HL-60 (cell line): Measurements from ENCODE around the gene ATP10D.
"Not testable (repeated sequence)": the region's sequence is repeated elsewhere in the genome, so short reads cannot be mapped to it uniquely, and the experiment has no call there.

Source experiments
- DNase-seq, 2 experiments: peaks; one replicate each; pipeline ENCODE4 v3.0.0-alpha.2; 2010 to 2020; ENCODE audit warnings: low read depth in 1 of 2, low spot score in 1 of 2
- H3K27ac ChIP-seq: fragments of 250-450 bp; sonication (Bioruptor Pico); replicated peaks from 2 replicates; pipeline ENCODE4 v1.5.1; 2020; ENCODE audit warnings: mild to moderate bottlenecking, moderate library complexity
- H3K27me3 ChIP-seq: fragments of 250-450 bp; sonication (Bioruptor Pico); 2 replicates; pipeline ENCODE4 v1.5.1; 2021; ENCODE audit warnings: mild to moderate bottlenecking, moderate library complexity; ENCODE audit not compliant: insufficient read depth, poor library complexity, severe bottlenecking
- H3K4me3 ChIP-seq: replicated peaks from 2 replicates; pipeline ENCODE4 v1.5.1; 2011; ENCODE audit warnings: mild to moderate bottlenecking, control low read depth, low read length; ENCODE audit not compliant: insufficient read depth
- CTCF ChIP-seq: IDR thresholded peaks from one replicate; pipeline ENCODE4 v1.5.1; 2011; ENCODE audit warnings: low read length, control low read depth, inconsistent platforms; ENCODE audit not compliant: insufficient read depth
- GABPA ChIP-seq: IDR thresholded peaks from 2 replicates; pipeline ENCODE4 v1.6.1; 2012; ENCODE audit warnings: low read depth
- POLR2AphosphoS5 ChIP-seq: IDR thresholded peaks from 2 replicates; pipeline ENCODE4 v1.6.1; 2012; ENCODE audit warnings: low read depth
- REST ChIP-seq: IDR thresholded peaks from 2 replicates; pipeline ENCODE4 v1.6.1; 2012; ENCODE audit warnings: low read depth; ENCODE audit not compliant: insufficient replicate concordance
- SPI1 ChIP-seq: IDR thresholded peaks from 2 replicates; pipeline ENCODE4 v1.6.1; 2012; ENCODE audit warnings: low read depth, mild to moderate bottlenecking, borderline replicate concordance

The ATP10D gene

GRCh38 chr4:47551682-47552081 is 66.6 kb downstream of the ATP10D start:
- no peak for DNase-seq
- H3K4me3 ChIP-seq = no peak overlapping the region
- TF ChIP-seq GABPA (no peak), CTCF (no peak), REST (no peak), POLR2AphosphoS5 (no peak), SPI1 (no peak)
- H3K27ac ChIP-seq = no peak overlapping the region
- no peaks in the 10 kb centered on the region for H3K27me3 ChIP-seq

- Histone ChIP-seq H3K4me3 (no peak overlapping the region), H3K27ac (no peak overlapping the region), H3K27me3 (no peaks in the 10 kb centered on the region)
- TF ChIP-seq GABPA (no peak), CTCF (no peak), SPI1 (no peak), REST (no peak), POLR2AphosphoS5 (no peak)
- DNase-seq = no peak
Observed at GRCh38 chr4:47553329-47554125, 68.5 kb downstream of the ATP10D start.

- not testable (repeated sequence) for H3K27ac ChIP-seq
Observed at GRCh38 chr4:47555920-47556319, 70.8 kb downstream of the ATP10D start.

GRCh38 chr4:47557255-47557654 is 72.2 kb downstream of the ATP10D start:
- no peak overlapping the region for H3K27ac ChIP-seq
- no peak overlapping the region for H3K4me3 ChIP-seq
- no peaks in the 10 kb centered on the region for H3K27me3 ChIP-seq
- no peak for DNase-seq
- no peak for TF ChIP-seq REST
- TF ChIP-seq SPI1 = no peak
- TF ChIP-seq GABPA = no peak
- no peak for TF ChIP-seq POLR2AphosphoS5
- no peak for TF ChIP-seq CTCF

More at GRCh38 chr4:47555920-47556319, 70.8 kb downstream of the ATP10D start:
- H3K4me3 ChIP-seq, DNase-seq, H3K27me3 ChIP-seq: not testable (repeated sequence)
